ENCODE measurements around the gene S100A13.

- TF ChIP-seq CTCF (IDR thresholded peaks at IDR 0.05) (no peak), POLR2A (IDR thresholded peaks at IDR 0.05) (no peak)
Observed at GRCh38 chr1:153643816-153644215, 16.5 kb upstream of the S100A13 start.

Data from thyroid gland (tissue), 4 donors.